HepG2 (cell line): ENCODE results near the gene SLC7A6OS. TPM values are rescaled to one million over a fixed set of nuclear protein-coding genes. Genes with fewer than 3 reads are reported as not detected.

Experiments
- CENPT ChIP-seq: sonication (generic); formaldehyde crosslinking; IDR thresholded peaks from 2 replicates; pipeline ENCODE4 v1.8.0; 2022; ENCODE audit warnings: low read depth, mild to moderate bottlenecking, moderate library complexity, missing genetic modification reagents
- EP300 ChIP-seq, 3 experiments: sonication (generic) in 1 of 3; formaldehyde crosslinking in 1 of 3; IDR thresholded peaks; 2 replicates each; pipeline versions ENCODE4 v1.5.1 to v1.6.1; 2011 to 2020; ENCODE audit warnings: low read depth in 2 of 3, low read length in 2 of 3, borderline replicate concordance in 1 of 3, improper control_type of control experiment in 1 of 3, mild to moderate bottlenecking in 1 of 3, missing genetic modification reagents in 1 of 3, moderate library complexity in 1 of 3
- ESRRA ChIP-seq: sonication (generic); formaldehyde crosslinking; IDR thresholded peaks from 2 replicates; pipeline ENCODE4 v1.5.1; 2020; ENCODE audit warnings: mild to moderate bottlenecking, low read depth, missing genetic modification reagents
- FOSL2 ChIP-seq: sonication (generic); formaldehyde crosslinking; IDR thresholded peaks from 2 replicates; pipeline ENCODE4 v1.4.0; 2020; ENCODE audit warnings: missing genetic modification reagents
- FOXP1 ChIP-seq, 2 experiments: fragments of 450-650 bp in 1 of 2; IDR thresholded peaks; 2 replicates each; pipeline ENCODE4 v1.6.1; 2017 to 2018; ENCODE audit warnings: antibody characterized with exemption in 1 of 2
- IRF9 ChIP-seq: sonication (generic); formaldehyde crosslinking; IDR thresholded peaks from 2 replicates; pipeline ENCODE4 v1.8.0; 2022; ENCODE audit warnings: missing genetic modification reagents, mild to moderate bottlenecking, borderline replicate concordance
- NFIB ChIP-seq: sonication (generic); formaldehyde crosslinking; IDR thresholded peaks from 2 replicates; pipeline ENCODE4 v1.9.0; 2021; ENCODE audit warnings: missing genetic modification reagents, mild to moderate bottlenecking, borderline replicate concordance
- NFYC ChIP-seq: IDR thresholded peaks from 2 replicates; pipeline ENCODE4 v1.6.1; 2016; ENCODE audit warnings: missing genetic modification reagents, missing compliant biosample characterization
- ONECUT2 ChIP-seq: sonication (generic); formaldehyde crosslinking; IDR thresholded peaks from 2 replicates; pipeline ENCODE4 v1.4.0; 2020; ENCODE audit warnings: missing genetic modification reagents
- PAX8 ChIP-seq: sonication (generic); formaldehyde crosslinking; IDR thresholded peaks from 2 replicates; pipeline ENCODE4 v1.8.0; 2022; ENCODE audit warnings: mild to moderate bottlenecking, missing genetic modification reagents, borderline replicate concordance
- PPARG ChIP-seq: conservative IDR thresholded peaks from 2 replicates; pipeline ENCODE4 v1.6.1; 2016; ENCODE audit warnings: missing biosample characterization, missing genetic modification reagents
- RFXAP ChIP-seq: sonication (generic); formaldehyde crosslinking; IDR thresholded peaks from 2 replicates; pipeline ENCODE4 v1.4.0; 2020; ENCODE audit warnings: missing genetic modification reagents, borderline replicate concordance
- USF2 ChIP-seq, 2 experiments: sonication (generic) in 1 of 2; formaldehyde crosslinking in 1 of 2; IDR thresholded peaks; 2 replicates each; pipeline versions ENCODE4 v1.5.1 to v1.6.1; 2011 to 2020; ENCODE audit warnings: borderline replicate concordance in 1 of 2, low read depth in 1 of 2, low read length in 1 of 2, mild to moderate bottlenecking in 1 of 2, missing genetic modification reagents in 1 of 2, moderate library complexity in 1 of 2
- ZMYM4 ChIP-seq: sonication (generic); formaldehyde crosslinking; IDR thresholded peaks from 2 replicates; pipeline ENCODE4 v1.8.1; 2023; ENCODE audit warnings: mild to moderate bottlenecking, missing genetic modification reagents
- ZNF230 ChIP-seq: sonication (generic); formaldehyde crosslinking; IDR thresholded peaks from 2 replicates; pipeline ENCODE4 v1.4.0; 2020; ENCODE audit warnings: mild to moderate bottlenecking, missing genetic modification reagents
- ZNF414 ChIP-seq: sonication (generic); formaldehyde crosslinking; IDR thresholded peaks from 2 replicates; pipeline ENCODE4 v1.5.0; 2020; ENCODE audit warnings: missing genetic modification reagents
- ZNF430 ChIP-seq: sonication (generic); formaldehyde crosslinking; IDR thresholded peaks from 2 replicates; pipeline ENCODE4 v1.9.0; 2021; ENCODE audit warnings: mild to moderate bottlenecking, missing genetic modification reagents
- ZNF530 ChIP-seq: sonication (generic); formaldehyde crosslinking; IDR thresholded peaks from 2 replicates; pipeline ENCODE4 v1.5.0; 2020; ENCODE audit warnings: low read depth, mild to moderate bottlenecking, missing genetic modification reagents
- ZNF605 ChIP-seq: sonication (generic); formaldehyde crosslinking; IDR thresholded peaks from 2 replicates; pipeline ENCODE4 v1.8.0; 2022; ENCODE audit warnings: mild to moderate bottlenecking, missing genetic modification reagents
- ZNF709 ChIP-seq: sonication (generic); formaldehyde crosslinking; IDR thresholded peaks from 2 replicates; pipeline ENCODE4 v1.5.0; 2020; ENCODE audit warnings: mild to moderate bottlenecking, missing genetic modification reagents
- ZNF710 ChIP-seq: sonication (generic); formaldehyde crosslinking; IDR thresholded peaks from 2 replicates; pipeline ENCODE4 v1.5.0; 2020; ENCODE audit warnings: mild to moderate bottlenecking, missing genetic modification reagents, borderline replicate concordance
- ZNF781 ChIP-seq: sonication (generic); formaldehyde crosslinking; IDR thresholded peaks from 2 replicates; pipeline ENCODE4 v1.5.1; 2020; ENCODE audit warnings: borderline replicate concordance, mild to moderate bottlenecking, missing genetic modification reagents; ENCODE audit errors: not compliant biosample characterization
- ZSCAN30 ChIP-seq: sonication (generic); formaldehyde crosslinking; IDR thresholded peaks from 2 replicates; pipeline ENCODE4 v1.5.0; 2020; ENCODE audit warnings: mild to moderate bottlenecking, missing genetic modification reagents
- polyA plus RNA-seq, 8 experiments: library from polyadenylated mRNA; depleted of rRNA in 3 of 8; stranded (reverse) in 7 of 8; unstranded in 1 of 8; fragments of >200 nt; fragmentation: Illumina TruSeq in 4 of 8; extraction: Trizol in 4 of 8; gene quantifications; 2 replicates each; pipeline versions ENCODE4 v1.2.1 to v1.2.3, GENCODE V29; 2011 to 2016; ENCODE audit warnings: low read depth in 4 of 8, missing spikeins in 1 of 8, mixed read lengths in 1 of 8; ENCODE audit not compliant: insufficient read depth in 1 of 8
- total RNA-seq, 5 experiments: library from RNA; depleted of rRNA; stranded (reverse); fragments of >200 nt; fragmentation: Illumina TruSeq; extraction: Trizol; gene quantifications; 2 replicates each; pipeline ENCODE4 v1.2.3, GENCODE V29; 2016; ENCODE audit warnings: low read depth in 1 of 5

SLC7A6OS gene
- total and polyA plus RNA-seq, 2 of the 13 experiments (the other 11 are each of a cell fraction or from before 2014, with no cell fraction given), result 11.2 to 21.5 TPM

- TF ChIP-seq PPARG (CRISPR knock-in tag) (0 out of 2 replicates have a peak, but pooled peaks have one; percentile 26), FOXP1 (IDR thresholded peaks at IDR 0.05) (no peak), FOXP1 (CRISPR knock-in tag; IDR thresholded peaks at IDR 0.05) (peak; percentile 25; the same call in 1 of the 2 replicates), FOSL2 (CRISPR knock-in tag) (peak; percentile 56), ZNF605 (CRISPR knock-in tag) (no peak), IRF9 (no peak; the same call in 1 of the 2 replicates), ZSCAN30 (CRISPR knock-in tag) (no peak), ZMYM4 (no peak; the same call in 1 of the 2 replicates), ZNF530 (no peak), EP300 (IDR thresholded peaks at IDR 0.05; ENCODE audit: low read depth in 2 of 2, low read length in 2 of 2) (peak in 1 of 2 experiments; percentile 82; a peak in 2 of 4 replicates), EP300 (CRISPR knock-in tag; IDR thresholded peaks at IDR 0.05; ENCODE audit: borderline replicate concordance) (peak; percentile 28; the same call in 1 of the 2 replicates), ESRRA (CRISPR knock-in tag) (no peak), RFXAP (CRISPR knock-in tag) (no peak), ZNF710 (CRISPR knock-in tag) (no peak), PAX8 (no peak), CENPT (CRISPR knock-in tag) (no peak), NFYC (CRISPR knock-in tag) (no peak; the same call in 1 of the 2 replicates), ZNF230 (CRISPR knock-in tag) (peak; percentile 75; the same call in 1 of the 2 replicates), ONECUT2 (CRISPR knock-in tag) (no peak), USF2 (IDR thresholded peaks at IDR 0.05; ENCODE audit: low read depth, low read length) (no peak), USF2 (CRISPR knock-in tag; IDR thresholded peaks at IDR 0.05; ENCODE audit: borderline replicate concordance) (no peak), NFIB (no peak), ZNF781 (no peak), ZNF430 (CRISPR knock-in tag) (0 out of 2 replicates have a peak, but pooled peaks have one; percentile 33), ZNF709 (CRISPR knock-in tag) (no peak), ZNF414 (CRISPR knock-in tag) (no peak)
Measured at GRCh38 chr16:68328151-68328859, 17.6 kb upstream of the SLC7A6OS start (continued).
